Fibroblast of lung (primary cell): ENCODE measurements around the gene SLC25A6. TPM values are rescaled to one million over a fixed set of nuclear protein-coding genes. Genes with fewer than 3 reads are reported as not detected.

ENCODE experiments used
- DNase-seq, 2 donors: peaks; one replicate each; pipeline versions ENCODE4 v3.0.0 to v3.0.0-alpha.2; 2010; ENCODE audit warnings: low read depth in 2 of 2
- H2AFZ ChIP-seq: 2 replicates; pipeline ENCODE4 v1.5.1; 2012; ENCODE audit warnings: low read length, control low read depth, inconsistent platforms
- H3K27ac ChIP-seq: 2 replicates; pipeline ENCODE4 v1.5.1; 2011; ENCODE audit warnings: low read length, control low read depth; ENCODE audit not compliant: insufficient read depth
- H3K27me3 ChIP-seq: 2 replicates; pipeline ENCODE4 v1.5.1; 2011; ENCODE audit warnings: mild to moderate bottlenecking, low read length; ENCODE audit not compliant: control insufficient read depth, insufficient read depth
- H3K36me3 ChIP-seq: 2 replicates; pipeline ENCODE4 v1.5.1; 2011; ENCODE audit warnings: low read length; ENCODE audit not compliant: control insufficient read depth, insufficient read depth
- H3K4me1 ChIP-seq: 2 replicates; pipeline ENCODE4 v1.5.1; 2011; ENCODE audit warnings: low read length; ENCODE audit not compliant: control insufficient read depth, insufficient read depth; ENCODE audit errors: extremely low read depth
- H3K4me2 ChIP-seq: 2 replicates; pipeline ENCODE4 v1.5.1; 2011; ENCODE audit warnings: low read length, control low read depth; ENCODE audit not compliant: insufficient read depth; ENCODE audit errors: extremely low read depth
- H3K4me3 ChIP-seq, 4 experiments: fragments of 200-600 bp in 1 of 4; sonication (generic) in 1 of 4; replicated peaks in 1 of 4; 2 replicates each; pipeline ENCODE4 v1.5.1; 2011 to 2016; ENCODE audit warnings: low read length in 4 of 4, low read depth in 3 of 4, mild to moderate bottlenecking in 3 of 4, control low read depth in 2 of 4, inconsistent platforms in 1 of 4, mixed read lengths in 1 of 4; ENCODE audit not compliant: insufficient read depth in 1 of 4; ENCODE audit errors: control extremely low read depth in 1 of 4
- H3K79me2 ChIP-seq: 2 replicates; pipeline ENCODE4 v1.5.1; 2012; ENCODE audit warnings: mild to moderate bottlenecking, low read length, inconsistent platforms; ENCODE audit not compliant: control insufficient read depth, insufficient read depth
- H3K9ac ChIP-seq: 2 replicates; pipeline ENCODE4 v1.5.1; 2011; ENCODE audit warnings: mild to moderate bottlenecking, low read length, control low read depth; ENCODE audit not compliant: insufficient read depth
- H3K9me3 ChIP-seq: 2 replicates; pipeline ENCODE4 v1.5.1; 2012; ENCODE audit warnings: low read depth, low read length; ENCODE audit not compliant: control insufficient read depth, insufficient read depth
- H4K20me1 ChIP-seq: 2 replicates; pipeline ENCODE4 v1.5.1; 2011; ENCODE audit warnings: low read length; ENCODE audit not compliant: control insufficient read depth, insufficient read depth; ENCODE audit errors: extremely low read depth
- CTCF ChIP-seq, 2 donors: IDR thresholded peaks in 1 of 2; conservative IDR thresholded peaks in 1 of 2; 1 replicate in 1 of 2; 2 replicates in 1 of 2; pipeline ENCODE4 v1.5.1; 2011 to 2012; ENCODE audit warnings: low read length in 2 of 2, control low read depth in 1 of 2, inconsistent platforms in 1 of 2, low read depth in 1 of 2, mild to moderate bottlenecking in 1 of 2
- EZH2 ChIP-seq: IDR thresholded peaks from 2 replicates; pipeline ENCODE4 v1.5.1; 2012; ENCODE audit warnings: low read length, control low read depth, mild to moderate bottlenecking; ENCODE audit errors: missing control alignments
- polyA plus RNA-seq, 2 donors: library from polyadenylated mRNA; depleted of rRNA in 1 of 2; stranded (reverse) in 1 of 2; unstranded in 1 of 2; fragments of >200 nt; gene quantifications; 2 replicates each; pipeline ENCODE4 v1.2.1, GENCODE V29; 2011 to 2012; ENCODE audit warnings: missing spikeins in 1 of 2
- total RNA-seq: library from RNA; depleted of rRNA; stranded (reverse); fragments of >200 nt; gene quantifications from 2 replicates; pipeline ENCODE4 v1.2.1, GENCODE V29; 2014

Gene SLC25A6
- total and polyA plus RNA-seq, 2 donors (not counting 1 experiment from before 2014, with no cell fraction given): 158 to 220 TPM

GRCh38 chrX:1398431-1399340 lies 6.8 kb upstream of the SLC25A6 start:
- no peaks in the 10 kb centered on the region for H4K20me1 ChIP-seq
- H3K36me3 ChIP-seq: peaks cover 18% of the 10 kb centered on the region
- H3K4me2 ChIP-seq: no peak overlapping the region
- no peak overlapping the region for H2AFZ ChIP-seq
- H3K4me3 ChIP-seq: no peak overlapping the region
- H3K9ac ChIP-seq: no peak overlapping the region
- H3K79me2 ChIP-seq: peaks cover 22% of the 10 kb centered on the region
- no peaks in the 10 kb centered on the region for H3K9me3 ChIP-seq
- TF ChIP-seq EZH2 (no peak), CTCF (conservative IDR thresholded peaks at IDR 0.05 in 1 of 2, IDR thresholded peaks at IDR 0.05 in 1 of 2; ENCODE audit: low read depth in 1 of 2, low read length in 2 of 2) (no peak)
- peaks cover 7% of the 10 kb centered on the region for H3K4me1 ChIP-seq
- no peak for DNase-seq
- H3K27me3 ChIP-seq: no peaks in the 10 kb centered on the region
- H3K27ac ChIP-seq: no peak overlapping the region

GRCh38 chrX:1397441-1398270 lies 5.7 kb upstream of the SLC25A6 start:
- Histone ChIP-seq H3K27me3 (no peaks in the 10 kb centered on the region), H2AFZ (no peak overlapping the region), H3K9ac (no peak overlapping the region), H3K9me3 (no peaks in the 10 kb centered on the region), H3K27ac (no peak overlapping the region), H3K4me1 (peaks cover 7% of the 10 kb centered on the region), H4K20me1 (no peaks in the 10 kb centered on the region), H3K79me2 (peaks cover 27% of the 10 kb centered on the region), H3K4me2 (no peak overlapping the region), H3K36me3 (peaks cover 10% of the 10 kb centered on the region), H3K4me3 (no peak overlapping the region)
- no peak for DNase-seq
- TF ChIP-seq CTCF (conservative IDR thresholded peaks at IDR 0.05 in 1 of 2, IDR thresholded peaks at IDR 0.05 in 1 of 2; ENCODE audit: low read depth in 1 of 2, low read length in 2 of 2): no peak
- TF ChIP-seq EZH2: no peak

- peaks cover 7% of the 10 kb centered on the region for H3K4me1 ChIP-seq
Measured at GRCh38 chrX:1397001-1397400, 5.1 kb upstream of the SLC25A6 start.

More at GRCh38 chrX:1397001-1397400, 5.1 kb upstream of the SLC25A6 start:
- H3K4me2 ChIP-seq: no peak overlapping the region
- no peak overlapping the region for H3K9ac ChIP-seq
- H2AFZ ChIP-seq: no peak overlapping the region
- no peaks in the 10 kb centered on the region for H3K9me3 ChIP-seq
- H3K36me3 ChIP-seq: peaks cover 10% of the 10 kb centered on the region
- H3K27ac ChIP-seq: no peak overlapping the region
- no peak overlapping the region for H3K4me3 ChIP-seq
- no peaks in the 10 kb centered on the region for H3K27me3 ChIP-seq
- TF ChIP-seq CTCF (conservative IDR thresholded peaks at IDR 0.05 in 1 of 2, IDR thresholded peaks at IDR 0.05 in 1 of 2; ENCODE audit: low read depth in 1 of 2, low read length in 2 of 2) (no peak), EZH2 (no peak)
- H3K79me2 ChIP-seq: peaks cover 27% of the 10 kb centered on the region
- no peak for DNase-seq
- no peaks in the 10 kb centered on the region for H4K20me1 ChIP-seq
